ENCODE results near the gene TRIO. TPM values are rescaled to one million over a fixed set of nuclear protein-coding genes. Genes with fewer than 3 reads are reported as not detected.
"Not testable (repeated sequence)": the region's sequence is repeated elsewhere in the genome, so short reads cannot be mapped to it uniquely, and the experiment has no call there.

TRIO gene
- total RNA-seq, 2 experiments from 2014 or later: 3.7 to 4.2 TPM

GRCh38 chr5:14431534-14431933, 288.4 kb downstream of the TRIO start:
- POLR2A ChIA-PET: no interaction called here
- CTCF ChIA-PET: no interaction called here

DNA sequence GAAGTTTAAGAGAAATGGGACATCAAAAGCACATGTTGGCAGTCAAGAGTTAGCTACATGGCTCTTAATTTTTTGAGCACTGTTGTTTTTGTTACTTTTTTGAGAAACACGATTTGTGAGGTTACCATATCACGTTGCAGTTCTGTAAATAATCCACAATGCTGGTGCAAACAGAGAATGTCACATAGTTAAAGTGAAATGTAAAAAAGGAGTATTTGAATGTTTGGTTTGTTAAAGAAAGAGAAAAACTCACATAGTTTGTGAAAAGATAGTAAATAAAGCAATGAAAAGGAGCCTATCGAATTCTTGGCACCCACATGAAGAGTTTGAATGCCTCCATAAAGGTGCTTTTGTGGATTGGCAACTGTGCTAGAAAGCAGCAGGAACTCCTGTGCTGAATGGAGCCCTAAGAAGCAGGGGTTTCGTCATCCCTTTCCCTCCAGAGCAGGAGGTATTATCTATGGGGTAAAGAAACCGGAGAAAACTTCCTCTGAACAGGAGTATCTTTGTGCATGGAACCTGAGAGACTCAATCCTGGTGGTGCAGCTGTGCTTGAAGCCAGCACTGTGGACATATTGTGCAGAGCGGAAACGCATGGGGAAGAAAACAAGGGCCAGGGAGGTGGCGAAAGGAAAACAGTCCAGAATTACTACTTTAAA, 289.9 kb downstream of the TRIO start:
- ChIA-PET POLR2A (no interaction called here), CTCF (no interaction called here)

DNA sequence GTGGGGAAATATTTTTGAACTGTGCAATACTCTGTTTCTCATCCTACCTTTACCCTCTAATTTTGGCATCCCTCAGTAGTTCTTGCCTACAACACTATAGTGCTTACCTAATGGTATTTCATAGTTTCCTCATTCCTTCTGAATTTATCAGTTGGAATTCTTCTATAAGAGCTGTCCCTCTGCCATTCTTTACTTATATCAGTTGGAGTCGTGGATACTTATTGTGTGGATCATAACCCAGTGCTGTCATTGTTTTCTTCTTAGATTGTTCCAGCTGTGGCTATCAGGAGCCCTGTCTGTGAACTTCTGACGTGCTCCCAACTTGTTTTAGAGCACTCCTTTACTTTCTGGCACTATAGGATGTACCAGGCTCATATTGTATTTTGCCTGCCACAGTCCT, 292.3 kb downstream of the TRIO start:
- ChIA-PET CTCF (no interaction called here), POLR2A (no interaction called here)

DNA sequence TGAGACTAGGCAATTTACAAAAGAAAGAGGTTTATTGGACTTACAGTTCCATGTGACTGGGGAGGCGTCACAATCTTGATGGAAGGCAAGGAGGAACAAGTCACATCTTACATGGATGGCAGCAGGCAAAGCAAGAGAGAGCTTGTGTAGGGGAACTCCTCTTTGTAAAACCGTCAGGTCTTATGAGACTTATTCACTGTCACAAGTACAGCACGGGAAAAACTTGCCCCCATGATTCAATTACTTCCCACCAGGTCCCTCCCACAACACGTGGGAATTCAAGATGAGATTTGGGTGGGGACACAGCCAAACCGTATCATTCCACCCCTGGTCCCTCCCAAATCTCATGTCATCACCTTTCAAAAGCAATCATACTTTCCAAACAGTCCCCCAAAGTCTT, 293.0 kb downstream of the TRIO start:
- POLR2A ChIA-PET, CTCF ChIA-PET: not testable (repeated sequence)

- ChIA-PET CTCF (interaction anchor here (0.6 kb wide), 1 partner anchor 95 kb away, joined by 3 read pairs; no protein-coding TSS in a partner anchor), POLR2A (interaction anchor here (0.6 kb wide), 1 partner anchor 230 kb away, joined by 3 read pairs; no protein-coding TSS in a partner anchor)
Measured at GRCh38 chr5:14436801-14437542, 293.8 kb downstream of the TRIO start.

GRCh38 chr5:14438195-14438606, 295.1 kb downstream of the TRIO start:
- ChIA-PET POLR2A (no interaction called here), CTCF (no interaction called here)

GRCh38 chr5:14439087-14439871, 296.1 kb downstream of the TRIO start:
- CTCF ChIA-PET: no interaction called here
- POLR2A ChIA-PET: no interaction called here

DNA sequence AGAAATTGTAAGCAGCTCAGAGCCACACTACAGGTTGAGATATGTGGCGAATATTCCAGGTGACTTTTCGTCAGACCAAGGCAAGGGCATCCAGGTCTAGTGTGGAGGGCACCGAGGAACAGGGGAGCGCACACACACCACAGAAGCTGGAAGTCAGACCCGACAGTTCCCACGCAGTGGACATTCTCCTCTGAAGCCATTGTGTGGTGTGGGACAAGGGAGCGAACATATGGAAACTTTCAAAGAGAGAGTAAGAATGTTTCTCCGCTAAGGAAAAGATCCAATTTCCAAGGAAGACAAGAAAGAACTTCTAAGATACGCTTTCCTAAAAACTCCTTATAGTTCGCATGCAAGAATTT, 297.1 kb downstream of the TRIO start:
- CTCF ChIA-PET: interaction anchor here (1.2 kb wide), 1 partner anchor 23 kb away, joined by 3 read pairs; no protein-coding TSS in a partner anchor
- POLR2A ChIA-PET: no interaction called here

DNA sequence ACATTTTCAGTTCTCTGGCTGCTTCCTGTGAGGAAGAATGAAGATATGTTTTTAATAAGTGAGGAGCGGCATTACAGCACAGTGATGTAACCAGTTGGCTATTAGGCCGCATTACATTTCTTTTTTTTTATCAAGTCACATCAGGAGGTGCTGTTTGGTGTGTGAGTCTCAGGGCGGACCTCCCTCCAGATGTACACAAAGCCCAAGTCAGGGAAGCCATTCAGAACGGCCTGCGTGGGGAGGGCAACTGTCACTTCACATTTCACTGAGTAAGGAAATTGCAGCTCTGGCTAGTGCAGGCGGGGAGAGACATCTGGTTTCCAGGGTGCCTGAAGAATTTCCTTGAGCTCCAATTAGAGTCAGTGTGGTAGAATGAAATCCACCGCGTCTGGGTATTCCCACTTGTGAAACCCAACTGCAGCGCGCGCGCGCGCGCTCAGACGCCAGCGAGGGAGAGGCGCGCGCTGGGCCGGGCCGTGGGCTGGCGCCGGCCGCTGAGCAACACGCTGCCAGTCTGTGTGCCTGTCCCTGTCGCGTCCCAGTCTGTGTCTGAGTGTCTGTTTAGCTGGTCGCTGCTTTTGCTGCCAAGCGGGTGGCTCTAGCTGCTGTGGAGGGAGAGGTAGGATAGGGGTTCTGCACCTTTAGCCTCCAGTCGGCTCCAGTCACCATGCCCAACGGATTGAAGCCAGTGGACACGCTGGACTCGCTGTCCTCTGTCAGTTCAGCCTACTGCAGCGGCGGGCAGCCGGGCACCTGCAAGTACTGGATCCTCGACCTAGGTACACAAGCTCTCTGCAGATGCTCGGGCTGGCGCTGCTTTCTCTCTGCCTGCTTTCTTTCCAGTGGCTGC, 297.7 kb downstream of the TRIO start:
- CTCF ChIA-PET: interaction anchor here (1.2 kb wide), 1 partner anchor 24 kb away, joined by 3 read pairs; no protein-coding TSS in a partner anchor
- POLR2A ChIA-PET: no interaction called here

DNA sequence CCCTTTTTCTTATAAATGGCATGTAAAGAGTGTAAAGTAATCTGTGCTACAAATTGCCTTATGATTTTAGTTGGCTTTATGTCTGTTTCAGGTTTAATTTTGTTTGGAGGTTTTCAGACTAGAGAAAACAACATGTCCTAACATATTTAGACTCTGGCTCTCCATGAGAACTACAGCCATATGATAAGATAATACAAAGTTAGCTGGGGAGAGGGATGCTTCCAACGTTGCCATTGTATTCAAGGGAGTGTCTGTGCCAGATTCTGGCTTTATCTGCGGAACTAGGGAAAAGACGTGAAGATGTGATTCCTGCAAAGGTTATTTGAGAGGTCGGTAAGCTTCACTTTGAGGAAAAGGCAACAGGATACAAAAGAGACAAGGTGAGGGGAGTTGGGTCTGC, 298.5 kb downstream of the TRIO start:
- CTCF ChIA-PET: no interaction called here
- POLR2A ChIA-PET: no interaction called here

- POLR2A ChIA-PET: no interaction called here
- CTCF ChIA-PET: no interaction called here
Measured at GRCh38 chr5:14442536-14442935, 299.4 kb downstream of the TRIO start.

DNA sequence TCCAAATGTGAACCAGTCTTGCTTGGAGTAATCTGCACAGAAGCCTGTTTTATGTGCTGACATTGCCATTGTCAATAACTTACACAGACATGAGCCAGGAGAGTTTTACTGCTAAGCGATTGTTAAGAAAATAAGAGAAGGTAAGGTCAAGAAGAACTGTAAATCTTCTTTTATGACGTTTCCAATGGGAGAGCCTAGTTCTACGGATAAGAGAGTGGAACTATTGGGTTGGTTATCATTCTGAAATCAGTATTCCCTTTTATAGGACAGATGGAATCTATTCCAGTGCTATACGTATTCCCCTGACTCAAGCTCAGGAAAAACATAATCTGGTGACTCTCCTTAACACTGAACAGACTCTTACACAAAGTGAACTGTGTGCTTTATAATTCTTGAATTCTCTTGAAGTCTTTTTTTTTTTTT, 300.5 kb downstream of the TRIO start:
- CTCF ChIA-PET: no interaction called here
- POLR2A ChIA-PET: no interaction called here

DNA sequence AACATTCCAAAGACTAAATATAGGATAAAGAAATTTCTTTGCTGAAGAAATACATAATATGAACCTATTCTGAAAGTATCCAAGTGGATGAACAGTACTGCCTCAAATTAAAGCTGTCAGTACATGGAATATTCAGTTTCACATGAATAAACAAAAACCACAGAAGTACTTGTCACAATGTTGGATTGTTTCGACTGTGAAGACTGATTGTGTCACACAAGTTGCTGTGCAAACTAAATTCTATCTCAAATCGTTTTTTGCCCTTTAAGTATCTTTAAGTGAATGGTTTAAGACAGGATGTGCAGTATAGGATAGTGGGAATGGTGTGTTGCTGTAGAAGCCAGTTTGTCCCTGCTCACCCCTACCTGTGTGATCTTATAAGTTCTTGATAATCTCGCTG, 301.0 kb downstream of the TRIO start:
- ChIA-PET POLR2A (no interaction called here), CTCF (no interaction called here)

- ChIA-PET POLR2A (no interaction called here), CTCF (no interaction called here)
Measured at GRCh38 chr5:14445013-14445412, 301.9 kb downstream of the TRIO start.

DNA sequence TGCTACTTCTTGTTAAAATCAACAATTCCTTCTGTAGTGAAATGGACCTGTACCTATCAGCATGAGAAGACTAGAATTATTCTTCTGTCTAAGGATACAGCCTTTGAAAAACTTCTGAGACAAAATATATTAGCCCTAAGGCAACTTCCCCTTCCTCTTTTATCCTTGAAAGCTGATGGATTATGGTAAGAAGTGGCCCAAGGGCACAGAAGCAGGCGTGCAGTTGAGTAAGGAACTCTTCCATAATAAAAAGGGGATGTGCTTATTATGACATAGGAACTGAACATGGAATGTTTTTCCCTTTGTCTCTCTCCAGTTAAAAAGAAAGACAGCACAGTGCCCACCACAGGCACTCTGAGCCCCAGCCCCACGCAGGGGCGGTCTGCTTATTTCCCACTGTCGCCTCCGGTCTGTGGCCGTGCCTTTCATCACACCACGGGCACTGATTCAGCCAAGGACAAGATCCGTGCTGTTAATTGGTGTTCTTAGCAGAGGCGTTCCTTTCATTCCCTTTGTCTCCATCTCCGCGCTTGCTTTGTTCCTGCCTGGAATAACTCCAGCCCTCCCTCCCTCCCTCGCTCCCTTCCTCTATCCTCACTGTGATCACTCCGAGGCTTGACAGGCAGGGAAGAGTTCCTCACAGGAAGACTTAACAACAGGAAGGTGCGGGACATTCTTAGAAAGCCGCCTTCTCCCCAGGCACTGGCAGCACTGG, 302.6 kb downstream of the TRIO start:
- CTCF ChIA-PET: no interaction called here
- POLR2A ChIA-PET: no interaction called here

GRCh38 chr5:14447958-14448911, 305.1 kb downstream of the TRIO start:
- POLR2A ChIA-PET: no interaction called here
- CTCF ChIA-PET: no interaction called here

- CTCF ChIA-PET: no interaction called here
Measured at GRCh38 chr5:14449052-14449661, 306.0 kb downstream of the TRIO start.

DNA sequence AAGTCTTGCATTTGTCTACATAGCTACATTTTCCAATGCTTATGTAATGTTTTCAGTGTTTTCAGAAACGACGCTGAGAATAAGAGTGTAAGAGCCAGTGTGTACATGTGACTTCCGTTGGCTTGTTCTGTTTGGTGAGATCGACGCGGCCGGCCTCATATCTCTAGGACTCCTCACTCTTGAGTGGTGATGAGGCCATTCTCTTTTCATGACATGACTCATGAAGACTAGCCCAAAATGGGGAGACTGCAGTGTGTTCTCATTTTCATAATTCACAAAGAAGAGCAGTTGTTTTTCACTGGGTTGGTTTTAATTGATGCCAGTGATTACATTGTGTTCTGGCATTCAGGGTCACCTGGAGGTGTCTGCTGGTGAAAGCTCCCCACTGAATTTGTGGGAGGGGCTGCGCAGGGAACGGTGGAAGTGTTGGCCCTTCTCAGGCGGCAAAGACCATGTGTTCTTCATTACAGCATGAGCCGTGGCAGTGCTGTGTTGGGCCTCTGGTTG, 306.9 kb downstream of the TRIO start:
- POLR2A ChIA-PET: no interaction called here
- CTCF ChIA-PET: no interaction called here

More at GRCh38 chr5:14449052-14449661, 306.0 kb downstream of the TRIO start:
- POLR2A ChIA-PET: no interaction called here
